ENCODE results near the gene ZNF664.

The ZNF664 gene

GRCh38 chr12:123935956-123936355 is 37.1 kb upstream of the ZNF664 start:
- no peak overlapping the region for H3K27ac ChIP-seq (ENCODE audit: low read depth, low read length)

GRCh38 chr12:123936471-123936870 is 36.5 kb upstream of the ZNF664 start:
- Histone ChIP-seq H3K27ac (ENCODE audit: low read depth, low read length) (no peak overlapping the region), H3K36me3 (ENCODE audit: control insufficient read depth, insufficient read depth, low read length) (no peaks in the 10 kb centered on the region), H3K4me1 (ENCODE audit: control insufficient read depth, insufficient read depth, low read length) (peaks cover 5% of the 10 kb centered on the region; the same call in 1 of the 2 replicates), H3K4me3 (ENCODE audit: low read depth, low read length) (no peak overlapping the region), H3K9ac (ENCODE audit: low read length) (no peak overlapping the region), H3K27me3 (ENCODE audit: control insufficient read depth, insufficient read depth, low read length) (peaks cover 8% of the 10 kb centered on the region; the same call in 1 of the 2 replicates), H3K9me3 (ENCODE audit: control insufficient read depth, insufficient read depth, low read depth, low read length) (peaks cover under 1% of the 10 kb centered on the region; the same call in 1 of the 2 replicates)

More at GRCh38 chr12:123935956-123936355, 37.1 kb upstream of the ZNF664 start:
- Histone ChIP-seq H3K4me1 (ENCODE audit: control insufficient read depth, insufficient read depth, low read length) (peaks cover 5% of the 10 kb centered on the region; the same call in 1 of the 2 replicates), H3K9ac (ENCODE audit: low read length) (no peak overlapping the region), H3K36me3 (ENCODE audit: control insufficient read depth, insufficient read depth, low read length) (no peaks in the 10 kb centered on the region), H3K4me3 (ENCODE audit: low read depth, low read length) (no peak overlapping the region), H3K9me3 (ENCODE audit: control insufficient read depth, insufficient read depth, low read depth, low read length) (no peaks in the 10 kb centered on the region), H3K27me3 (ENCODE audit: control insufficient read depth, insufficient read depth, low read length) (peaks cover 13% of the 10 kb centered on the region; the same call in 1 of the 2 replicates)

DNA sequence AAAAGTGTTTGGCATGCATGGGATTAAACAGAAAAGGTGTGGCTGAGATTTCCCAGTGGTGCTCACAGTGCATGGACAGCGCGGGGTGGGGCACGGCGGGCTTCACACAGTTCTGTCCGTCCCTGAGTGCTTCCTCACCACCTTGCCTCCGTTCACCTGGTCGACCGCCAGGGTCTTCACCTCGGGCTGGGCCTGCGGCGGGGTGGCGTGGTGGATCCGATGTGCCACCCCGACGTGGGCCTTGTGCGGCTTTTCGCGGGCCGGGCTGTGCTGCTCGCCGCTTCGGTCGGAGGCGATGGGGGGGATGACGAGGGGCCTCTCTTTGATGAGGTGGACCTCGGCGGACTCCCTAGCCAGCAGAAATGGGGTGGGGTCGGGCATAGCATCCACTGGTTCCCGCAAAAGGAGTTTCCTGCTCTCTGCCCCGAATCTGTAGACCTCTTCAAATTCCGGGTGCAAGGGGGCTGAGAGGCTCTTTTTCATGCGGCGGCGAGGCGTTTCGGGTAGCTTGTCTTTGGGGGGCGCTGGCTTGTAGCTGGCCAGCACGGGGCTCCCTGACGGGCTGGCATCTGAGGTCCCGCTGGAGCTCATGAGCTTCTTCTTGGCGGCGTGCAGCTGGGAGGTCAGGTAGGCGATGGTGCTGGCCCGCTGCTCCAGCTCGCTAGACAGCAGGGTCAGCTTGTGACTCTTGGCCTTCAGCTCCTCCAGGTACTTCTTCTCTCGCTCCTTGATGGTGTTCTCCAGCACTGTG is 35.9 kb upstream of the ZNF664 start:
- H3K4me1 ChIP-seq (ENCODE audit: control insufficient read depth, insufficient read depth, low read length): peaks cover 5% of the 10 kb centered on the region; the same call in 1 of the 2 replicates
- H3K9me3 ChIP-seq (ENCODE audit: control insufficient read depth, insufficient read depth, low read depth, low read length): peaks cover 7% of the 10 kb centered on the region
- no peak overlapping the region for H3K9ac ChIP-seq (ENCODE audit: low read length)
- no peaks in the 10 kb centered on the region for H3K36me3 ChIP-seq (ENCODE audit: control insufficient read depth, insufficient read depth, low read length)
- no peak overlapping the region for H3K27ac ChIP-seq (ENCODE audit: low read depth, low read length)
- H3K4me3 ChIP-seq (ENCODE audit: low read depth, low read length): no peak overlapping the region
- H3K27me3 ChIP-seq (ENCODE audit: control insufficient read depth, insufficient read depth, low read length): peaks cover 3% of the 10 kb centered on the region; the same call in 1 of the 2 replicates

DNA sequence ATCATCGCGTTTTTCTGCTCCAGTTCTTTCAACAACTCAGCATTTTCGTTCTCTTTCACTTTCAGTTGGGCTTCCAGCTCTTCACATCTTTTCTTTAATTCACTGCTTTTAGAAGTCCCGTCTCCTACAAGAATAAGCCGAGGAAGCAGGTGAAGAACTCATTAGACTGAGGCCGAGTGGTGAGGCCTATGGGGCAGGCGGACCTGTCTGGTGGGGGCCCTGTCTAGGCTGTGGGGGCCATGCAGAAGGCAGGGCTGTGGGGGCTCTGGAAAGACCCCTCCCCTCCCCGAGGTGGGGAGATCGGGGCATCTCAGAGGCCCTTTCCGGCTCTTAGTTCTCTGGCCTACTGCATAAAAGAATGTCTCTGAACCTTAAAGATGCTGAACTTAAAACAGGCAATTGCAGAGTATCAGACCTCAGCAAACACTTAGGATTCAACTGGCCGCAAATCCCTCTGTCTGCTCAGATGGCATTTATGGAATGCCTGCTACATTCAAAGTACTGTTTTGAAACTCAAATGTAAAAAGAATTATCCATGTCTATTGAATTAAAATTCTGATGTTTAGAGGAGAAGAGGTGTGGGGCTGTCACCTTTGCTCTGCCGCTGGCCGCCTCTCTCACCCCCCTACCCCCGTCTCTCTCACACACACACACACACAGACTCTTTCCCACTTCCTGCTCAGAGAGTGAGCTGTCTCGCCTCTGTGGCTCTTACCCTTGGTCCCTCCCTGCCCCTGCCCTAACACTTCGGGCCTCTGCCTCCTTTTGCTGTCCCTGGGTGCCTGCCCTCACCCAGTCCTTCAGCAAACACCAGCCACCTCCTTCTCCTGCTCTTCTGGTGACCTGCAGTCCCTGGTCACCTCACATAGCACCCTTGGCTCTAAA is 35.1 kb upstream of the ZNF664 start:
- Histone ChIP-seq H3K4me1 (ENCODE audit: control insufficient read depth, insufficient read depth, low read length) (peaks cover 5% of the 10 kb centered on the region; the same call in 1 of the 2 replicates), H3K9ac (ENCODE audit: low read length) (no peak overlapping the region), H3K4me3 (ENCODE audit: low read depth, low read length) (no peak overlapping the region), H3K36me3 (ENCODE audit: control insufficient read depth, insufficient read depth, low read length) (no peaks in the 10 kb centered on the region), H3K27ac (ENCODE audit: low read depth, low read length) (no peak overlapping the region), H3K27me3 (ENCODE audit: control insufficient read depth, insufficient read depth, low read length) (peaks cover 3% of the 10 kb centered on the region; the same call in 1 of the 2 replicates), H3K9me3 (ENCODE audit: control insufficient read depth, insufficient read depth, low read depth, low read length) (peaks cover 8% of the 10 kb centered on the region)

DNA sequence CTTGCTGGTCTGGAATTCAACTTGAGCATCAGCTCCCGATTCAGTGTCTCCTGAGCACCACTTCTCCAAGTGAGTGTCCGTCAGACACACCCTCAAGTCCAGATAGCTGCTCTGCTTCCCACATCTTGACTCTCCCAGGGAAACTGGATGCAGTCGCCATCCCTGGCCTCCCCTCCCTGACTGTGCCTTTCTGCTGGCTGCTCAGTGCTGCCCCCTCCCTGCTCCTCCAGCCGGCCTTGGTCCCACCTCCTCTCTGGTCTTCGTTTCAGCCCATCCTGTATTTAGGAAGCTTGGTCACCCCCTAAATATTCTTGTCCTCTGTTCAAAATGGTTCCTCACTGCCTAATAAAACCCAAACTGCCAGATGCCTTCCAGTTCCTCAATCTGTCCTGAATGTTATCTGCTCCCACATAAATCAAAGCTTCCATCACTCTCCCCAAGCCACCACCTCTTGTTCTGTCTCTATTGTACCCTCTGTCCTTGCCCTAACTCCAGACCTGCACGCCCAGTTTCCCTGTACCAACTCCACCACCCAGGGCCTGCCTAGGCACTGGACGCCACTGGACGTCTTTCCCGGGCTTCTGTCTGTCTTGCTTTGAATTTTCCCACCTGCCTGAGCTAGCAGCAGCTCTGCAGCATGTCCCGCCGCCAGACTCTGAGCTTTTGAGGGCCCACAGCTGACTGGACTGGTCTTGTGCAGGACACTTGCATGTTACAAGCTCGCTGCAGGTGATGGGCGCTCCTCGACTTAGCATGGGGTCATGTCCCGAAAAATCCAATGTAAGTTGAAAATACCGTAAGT is 34.1 kb upstream of the ZNF664 start:
- Histone ChIP-seq H3K9me3 (ENCODE audit: control insufficient read depth, insufficient read depth, low read depth, low read length) (peaks cover 8% of the 10 kb centered on the region), H3K27me3 (ENCODE audit: control insufficient read depth, insufficient read depth, low read length) (peaks cover 3% of the 10 kb centered on the region; the same call in 1 of the 2 replicates), H3K36me3 (ENCODE audit: control insufficient read depth, insufficient read depth, low read length) (no peaks in the 10 kb centered on the region), H3K4me3 (ENCODE audit: low read depth, low read length) (no peak overlapping the region), H3K9ac (ENCODE audit: low read length) (no peak overlapping the region), H3K27ac (ENCODE audit: low read depth, low read length) (no peak overlapping the region), H3K4me1 (ENCODE audit: control insufficient read depth, insufficient read depth, low read length) (peaks cover 5% of the 10 kb centered on the region; the same call in 1 of the 2 replicates)

DNA sequence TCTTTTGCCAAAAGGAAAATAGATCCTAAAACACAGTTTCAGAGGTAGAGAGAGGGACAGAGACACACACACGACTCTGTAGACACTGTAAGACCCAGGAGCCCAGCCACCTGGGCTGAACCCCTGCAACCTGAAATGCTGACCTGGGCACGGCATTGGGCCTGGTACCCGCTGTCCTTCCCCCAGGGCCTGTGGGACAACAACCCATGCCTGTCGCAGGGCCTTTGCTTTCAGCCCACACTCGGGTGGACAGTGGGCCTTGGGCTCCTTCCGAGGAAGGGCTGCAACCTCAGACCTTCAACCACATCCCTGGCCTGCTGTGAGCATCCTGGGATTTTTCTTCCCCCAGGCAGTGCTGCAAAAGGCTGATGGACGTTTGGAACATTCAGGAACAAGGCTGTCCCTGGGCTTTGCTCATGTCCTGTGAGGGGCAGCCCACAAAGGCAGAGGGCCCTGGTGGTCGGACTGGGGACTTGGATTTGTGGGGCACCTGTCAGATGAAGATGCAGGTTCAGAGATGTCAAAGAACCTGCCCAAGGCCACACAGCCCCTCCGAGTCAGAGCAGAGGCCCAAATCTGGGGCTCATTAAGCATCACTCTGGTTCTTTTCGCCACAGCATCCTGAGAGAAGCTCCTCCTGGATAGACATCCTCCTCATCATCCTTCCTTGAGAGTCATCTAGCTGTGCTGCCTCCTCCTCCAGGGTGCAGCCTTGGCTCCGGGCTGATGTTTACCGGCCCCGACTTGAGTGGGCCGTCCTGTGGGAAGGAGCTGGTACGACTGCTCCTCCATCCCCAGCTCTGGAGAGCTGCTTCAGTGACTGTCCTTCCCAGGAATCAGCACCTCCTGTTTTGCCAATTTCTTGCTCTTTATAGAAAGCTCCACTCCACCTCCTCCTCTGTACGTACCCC is 33.0 kb upstream of the ZNF664 start:
- H3K36me3 ChIP-seq (ENCODE audit: control insufficient read depth, insufficient read depth, low read length): no peaks in the 10 kb centered on the region
- no peak overlapping the region for H3K27ac ChIP-seq (ENCODE audit: low read depth, low read length)
- no peak overlapping the region for H3K4me3 ChIP-seq (ENCODE audit: low read depth, low read length)
- H3K9me3 ChIP-seq (ENCODE audit: control insufficient read depth, insufficient read depth, low read depth, low read length): peaks cover 8% of the 10 kb centered on the region
- peaks cover 5% of the 10 kb centered on the region; the same call in 1 of the 2 replicates for H3K4me1 ChIP-seq (ENCODE audit: control insufficient read depth, insufficient read depth, low read length)
- no peak overlapping the region for H3K9ac ChIP-seq (ENCODE audit: low read length)
- H3K27me3 ChIP-seq (ENCODE audit: control insufficient read depth, insufficient read depth, low read length): peaks cover 12% of the 10 kb centered on the region; the same call in 1 of the 2 replicates

GRCh38 chr12:123940627-123940966 is 32.4 kb upstream of the ZNF664 start:
- Histone ChIP-seq H3K36me3 (ENCODE audit: control insufficient read depth, insufficient read depth, low read length) (no peaks in the 10 kb centered on the region), H3K27ac (ENCODE audit: low read depth, low read length) (no peak overlapping the region), H3K9me3 (ENCODE audit: control insufficient read depth, insufficient read depth, low read depth, low read length) (peaks cover 8% of the 10 kb centered on the region), H3K27me3 (ENCODE audit: control insufficient read depth, insufficient read depth, low read length) (peaks cover 17% of the 10 kb centered on the region; the same call in 1 of the 2 replicates), H3K4me3 (ENCODE audit: low read depth, low read length) (no peak overlapping the region), H3K9ac (ENCODE audit: low read length) (no peak overlapping the region), H3K4me1 (ENCODE audit: control insufficient read depth, insufficient read depth, low read length) (peaks cover 5% of the 10 kb centered on the region; the same call in 1 of the 2 replicates)

DNA sequence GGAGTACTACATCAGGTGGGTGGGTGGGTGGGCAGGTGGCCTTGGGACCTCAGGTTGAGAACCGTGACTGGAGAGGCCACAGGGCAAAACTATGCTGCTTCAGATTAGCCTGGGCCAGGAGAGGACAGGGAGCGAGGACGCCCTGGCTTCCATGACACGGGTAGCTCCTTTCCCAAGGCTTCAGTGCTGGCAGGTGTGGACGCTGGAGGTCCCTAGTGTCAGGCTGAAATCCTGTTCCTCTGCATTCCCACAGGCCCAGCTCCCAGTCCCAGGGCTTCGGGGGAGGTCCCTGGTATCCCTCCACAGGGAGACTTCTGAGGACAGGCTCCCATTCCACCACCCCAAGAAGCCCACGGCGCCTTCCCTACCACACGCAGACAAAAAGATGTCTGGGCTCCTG is 32.0 kb upstream of the ZNF664 start:
- no peaks in the 10 kb centered on the region for H3K36me3 ChIP-seq (ENCODE audit: control insufficient read depth, insufficient read depth, low read length)

DNA sequence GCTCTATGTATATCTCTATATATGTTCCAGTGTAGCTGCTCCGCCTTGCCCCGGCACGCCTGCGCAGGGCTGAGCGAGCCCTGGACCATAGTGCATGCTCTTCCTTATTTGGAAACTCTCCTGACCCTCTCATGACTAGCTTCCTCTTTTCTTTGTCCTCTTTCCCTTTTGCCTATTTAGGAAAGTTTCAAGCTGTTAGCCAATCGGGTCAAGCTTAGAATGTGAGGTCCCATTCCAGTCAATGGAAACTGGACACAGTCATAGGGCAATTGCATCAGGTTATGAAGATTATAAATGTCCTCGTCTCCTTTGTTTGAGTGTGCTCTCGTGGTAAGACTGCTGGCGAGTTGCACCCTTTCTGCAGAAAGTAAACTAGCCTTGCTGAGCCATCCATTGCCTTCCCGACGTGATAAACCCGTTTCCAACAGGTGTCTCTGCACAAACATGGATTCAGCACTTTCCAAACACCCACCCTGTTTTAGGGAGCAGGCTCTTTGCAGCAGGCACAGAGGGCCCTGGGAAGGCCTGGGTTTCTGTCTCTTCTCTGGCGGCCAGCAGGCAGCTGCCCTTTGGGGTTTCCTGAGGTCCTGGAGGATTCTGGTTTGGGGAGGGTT is 31.3 kb upstream of the ZNF664 start:
- H3K36me3 ChIP-seq (ENCODE audit: control insufficient read depth, insufficient read depth, low read length): no peaks in the 10 kb centered on the region

More for the DNA sequence above, 32.0 kb upstream of the ZNF664 start:
- H3K27ac ChIP-seq (ENCODE audit: low read depth, low read length): no peak overlapping the region
- peaks cover 5% of the 10 kb centered on the region; the same call in 1 of the 2 replicates for H3K4me1 ChIP-seq (ENCODE audit: control insufficient read depth, insufficient read depth, low read length)
- H3K9me3 ChIP-seq (ENCODE audit: control insufficient read depth, insufficient read depth, low read depth, low read length): peaks cover 8% of the 10 kb centered on the region
- no peak overlapping the region for H3K4me3 ChIP-seq (ENCODE audit: low read depth, low read length)
- H3K9ac ChIP-seq (ENCODE audit: low read length): no peak overlapping the region
- peaks cover 17% of the 10 kb centered on the region; the same call in 1 of the 2 replicates for H3K27me3 ChIP-seq (ENCODE audit: control insufficient read depth, insufficient read depth, low read length)

More for the DNA sequence above, 31.3 kb upstream of the ZNF664 start:
- Histone ChIP-seq H3K27ac (ENCODE audit: low read depth, low read length) (no peak overlapping the region), H3K4me3 (ENCODE audit: low read depth, low read length) (no peak overlapping the region), H3K27me3 (ENCODE audit: control insufficient read depth, insufficient read depth, low read length) (peaks cover 17% of the 10 kb centered on the region; the same call in 1 of the 2 replicates), H3K9ac (ENCODE audit: low read length) (no peak overlapping the region), H3K9me3 (ENCODE audit: control insufficient read depth, insufficient read depth, low read depth, low read length) (peaks cover 8% of the 10 kb centered on the region), H3K4me1 (ENCODE audit: control insufficient read depth, insufficient read depth, low read length) (peaks cover 5% of the 10 kb centered on the region; the same call in 1 of the 2 replicates)
